ENCODE results near the gene SLC25A1.

Gene SLC25A1

GRCh38 chr22:19143212-19143611 is 35.3 kb downstream of the SLC25A1 start:
- in situ Hi-C loops (cut with MboI; ENCODE audit: low sequenced_read_pairs) = no loop called here

- in situ Hi-C loops (cut with MboI; ENCODE audit: low sequenced_read_pairs) = no loop called here
Observed at GRCh38 chr22:19142394-19142793, 36.1 kb downstream of the SLC25A1 start.

- in situ Hi-C loops (cut with MboI; ENCODE audit: low sequenced_read_pairs) = no loop called here
Observed at GRCh38 chr22:19139974-19140373, 38.6 kb downstream of the SLC25A1 start.

- in situ Hi-C loops (cut with MboI; ENCODE audit: low sequenced_read_pairs) = no loop called here
Observed at GRCh38 chr22:19139001-19139356, 39.6 kb downstream of the SLC25A1 start.

GRCh38 chr22:19138217-19139000 is 40.1 kb downstream of the SLC25A1 start:
- in situ Hi-C loops (cut with MboI; ENCODE audit: low sequenced_read_pairs) = no loop called here

GRCh38 chr22:19137384-19138216 is 40.9 kb downstream of the SLC25A1 start:
- in situ Hi-C loops (cut with MboI; ENCODE audit: low sequenced_read_pairs) = no loop called here

GRCh38 chr22:19136915-19137314 is 41.6 kb downstream of the SLC25A1 start:
- in situ Hi-C loops (cut with MboI; ENCODE audit: low sequenced_read_pairs) = no loop called here

- in situ Hi-C loops (cut with MboI; ENCODE audit: low sequenced_read_pairs) = no loop called here
Observed at GRCh38 chr22:19134874-19135273, 43.7 kb downstream of the SLC25A1 start.

GRCh38 chr22:19134176-19134831 is 44.2 kb downstream of the SLC25A1 start:
- in situ Hi-C loops (cut with MboI; ENCODE audit: low sequenced_read_pairs) = no loop called here

- in situ Hi-C loops (cut with MboI; ENCODE audit: low sequenced_read_pairs) = no loop called here
Observed at GRCh38 chr22:19133561-19133960, 45.0 kb downstream of the SLC25A1 start.

GRCh38 chr22:19132693-19133400 is 45.7 kb downstream of the SLC25A1 start:
- in situ Hi-C loops (cut with MboI; ENCODE audit: low sequenced_read_pairs) = no loop called here

GRCh38 chr22:19132153-19132552 is 46.4 kb downstream of the SLC25A1 start:
- in situ Hi-C loops (cut with MboI; ENCODE audit: low sequenced_read_pairs) = no loop called here

GRCh38 chr22:19131685-19132015 is 46.9 kb downstream of the SLC25A1 start:
- in situ Hi-C loops (cut with MboI; ENCODE audit: low sequenced_read_pairs) = no loop called here

GRCh38 chr22:19130959-19131684 is 47.4 kb downstream of the SLC25A1 start, which contains the start of gene TSSK2:
TSSK2 (plus strand) TSS chr22:19131308; CDS start chr22:19131400, 92 bp downstream.
- in situ Hi-C loops (cut with MboI; ENCODE audit: low sequenced_read_pairs) = no loop called here

- in situ Hi-C loops (cut with MboI; ENCODE audit: low sequenced_read_pairs) = no loop called here
Observed at GRCh38 chr22:19129871-19130270, 48.7 kb downstream of the SLC25A1 start.

- in situ Hi-C loops (cut with MboI; ENCODE audit: low sequenced_read_pairs) = no loop called here
Observed at GRCh38 chr22:19128946-19129727, 49.4 kb downstream of the SLC25A1 start.

GRCh38 chr22:19128009-19128401 is 50.5 kb downstream of the SLC25A1 start:
- in situ Hi-C loops (cut with MboI; ENCODE audit: low sequenced_read_pairs) = no loop called here

GRCh38 chr22:19127329-19128008 is 51.1 kb downstream of the SLC25A1 start:
- in situ Hi-C loops (cut with MboI; ENCODE audit: low sequenced_read_pairs) = no loop called here

Measured in HL-60/S4 treated with retinoic acid at 250 ng/mL for 4 days and 3 days (cell line).